Activated B cell treated with CpG ODN at 0.5 μM for 24 hours (primary cell): ENCODE results near the gene PWP1. TPM values are rescaled to one million over a fixed set of nuclear protein-coding genes. Genes with fewer than 3 reads are reported as not detected.

Experiments
- ATAC-seq: fragments of 200-7000 bp; cut with Tn5 transposase; one replicate; pipeline ENCODE4 v1.10.0; 2021; ENCODE audit warnings: low read depth, mild to moderate bottlenecking, moderate library complexity
- CTCF ChIA-PET: fragments of 350-600 bp; sonication (Branson Sonifier 250); formaldehyde crosslinking; loops from one replicate; lab custom pipeline; 2021; ENCODE audit warnings: antibody characterized with exemption; lab: Charles Lee
- POLR2A ChIA-PET: fragments of 350-600 bp; sonication (Branson Sonifier 250); formaldehyde crosslinking; loops from one replicate; lab custom pipeline; 2021; ENCODE audit warnings: antibody characterized with exemption; lab: Charles Lee
- DNase-seq: peaks from one replicate; pipeline ENCODE4 v3.0.0; 2022
- H3K27ac Mint-ChIP-seq: one replicate; pipeline ENCODE4 v1.8.0; 2020; ENCODE audit warnings: mixed read lengths
- H3K27me3 Mint-ChIP-seq: one replicate; pipeline ENCODE4 v1.8.0; 2021; ENCODE audit warnings: mixed read lengths
- H3K36me3 Mint-ChIP-seq: one replicate; pipeline ENCODE4 v1.8.0; 2021; ENCODE audit warnings: low read depth, mixed read lengths
- H3K4me1 Mint-ChIP-seq: one replicate; pipeline ENCODE4 v1.8.0; 2021; ENCODE audit warnings: mixed read lengths
- H3K4me3 Mint-ChIP-seq: one replicate; pipeline ENCODE4 v1.8.0; 2020; ENCODE audit warnings: mild to moderate bottlenecking, mixed read lengths
- H3K9me3 Mint-ChIP-seq: one replicate; pipeline ENCODE4 v1.8.0; 2020; ENCODE audit warnings: mixed read lengths
- intact Hi-C: fragments of 100-400 bp; cut with micrococcal nuclease; formaldehyde crosslinking; loops from one replicate; pipeline ENCODE4 v1.15.1; 2024
- total RNA-seq: library from RNA; stranded (reverse); gene quantifications from 2 replicates; pipeline ENCODE4 v1.2.3, GENCODE V29; 2022
- TF ChIP-seq, protein P1 (sequence below): fragments of 200-600 bp; IDR thresholded peaks from one replicate; pipeline ENCODE4 v1.8.0; 2022; ENCODE audit warnings: antibody characterized with exemption, mild to moderate bottlenecking

The PWP1 gene
- total RNA-seq, 1 donor from 2014 or later, result 53.5 TPM

DNA sequence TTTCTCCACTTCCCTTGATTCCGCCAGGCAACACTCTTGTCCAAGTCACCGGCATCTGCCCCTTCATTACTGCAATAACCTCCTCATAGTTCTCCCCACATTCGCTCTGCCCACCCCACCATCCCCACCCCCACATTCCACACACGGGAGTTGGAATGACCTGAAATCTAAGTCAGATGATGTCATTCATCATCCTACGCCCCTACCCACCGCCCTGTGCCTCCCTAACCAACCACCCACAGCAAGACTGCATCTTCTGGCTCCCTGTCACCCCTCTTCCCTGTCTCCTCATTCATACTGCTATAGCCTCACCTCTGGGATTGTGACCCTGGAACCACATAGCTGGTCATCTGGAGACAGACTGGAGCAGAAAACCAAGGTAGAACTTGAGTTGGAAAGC lies 7.9 kb upstream of the PWP1 start:
- CTCF ChIA-PET, result interaction anchor here (3.0 kb wide), 1 partner anchor 209 kb away, joined by 29 read pairs; no protein-coding TSS in a partner anchor
- Mint-ChIP-seq H3K36me3 (no peaks in the 10 kb centered on the region), H3K4me3 (no peak overlapping the region), H3K27me3 (peaks cover 11% of the 10 kb centered on the region), H3K4me1 (no peaks in the 10 kb centered on the region), H3K27ac (no peak overlapping the region), H3K9me3 (no peaks in the 10 kb centered on the region)
- no peak for ATAC-seq
- intact Hi-C loops, result loop anchor here (2.0 to 10.0 kb wide), 3 partner anchors 780 to 1127 kb away; no protein-coding TSS in a partner anchor
- TF ChIP-seq, protein P1, sequence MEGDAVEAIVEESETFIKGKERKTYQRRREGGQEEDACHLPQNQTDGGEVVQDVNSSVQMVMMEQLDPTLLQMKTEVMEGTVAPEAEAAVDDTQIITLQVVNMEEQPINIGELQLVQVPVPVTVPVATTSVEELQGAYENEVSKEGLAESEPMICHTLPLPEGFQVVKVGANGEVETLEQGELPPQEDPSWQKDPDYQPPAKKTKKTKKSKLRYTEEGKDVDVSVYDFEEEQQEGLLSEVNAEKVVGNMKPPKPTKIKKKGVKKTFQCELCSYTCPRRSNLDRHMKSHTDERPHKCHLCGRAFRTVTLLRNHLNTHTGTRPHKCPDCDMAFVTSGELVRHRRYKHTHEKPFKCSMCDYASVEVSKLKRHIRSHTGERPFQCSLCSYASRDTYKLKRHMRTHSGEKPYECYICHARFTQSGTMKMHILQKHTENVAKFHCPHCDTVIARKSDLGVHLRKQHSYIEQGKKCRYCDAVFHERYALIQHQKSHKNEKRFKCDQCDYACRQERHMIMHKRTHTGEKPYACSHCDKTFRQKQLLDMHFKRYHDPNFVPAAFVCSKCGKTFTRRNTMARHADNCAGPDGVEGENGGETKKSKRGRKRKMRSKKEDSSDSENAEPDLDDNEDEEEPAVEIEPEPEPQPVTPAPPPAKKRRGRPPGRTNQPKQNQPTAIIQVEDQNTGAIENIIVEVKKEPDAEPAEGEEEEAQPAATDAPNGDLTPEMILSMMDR, result no peak
- DNase-seq, result no peak
- POLR2A ChIA-PET, result no interaction called here

DNA sequence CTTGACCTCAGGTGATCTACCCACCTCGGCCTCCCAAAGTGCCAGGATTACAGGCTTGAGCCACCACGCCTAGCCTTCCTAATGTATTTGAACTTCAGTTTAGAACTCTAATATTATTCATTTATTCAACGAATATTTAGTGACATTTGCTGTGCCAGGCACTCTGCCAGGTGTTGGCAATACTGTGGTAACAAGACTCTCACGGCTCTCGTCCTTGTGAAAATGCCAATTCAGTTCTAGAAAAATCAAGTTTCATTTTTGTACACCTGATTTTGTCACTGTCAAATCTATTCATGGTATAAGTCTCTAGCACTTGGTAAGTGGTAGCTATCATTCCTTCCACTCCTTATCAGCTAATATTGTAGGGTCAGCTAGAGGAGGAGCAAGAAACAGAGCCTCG lies 6.3 kb upstream of the PWP1 start:
- H3K4me3 Mint-ChIP-seq, result no peak overlapping the region
- H3K27ac Mint-ChIP-seq, result no peak overlapping the region
- H3K36me3 Mint-ChIP-seq, result no peaks in the 10 kb centered on the region
- POLR2A ChIA-PET, result interaction anchor here (1.2 kb wide), 1 partner anchor 81 kb away, joined by 3 read pairs; no protein-coding TSS in a partner anchor
- DNase-seq, result no peak
- CTCF ChIA-PET, result interaction anchor here (1.3 kb wide), 1 partner anchor 8 kb away, joined by 5 read pairs; no protein-coding TSS in a partner anchor
- ATAC-seq, result no peak
- peaks cover 11% of the 10 kb centered on the region for H3K27me3 Mint-ChIP-seq
- no peaks in the 10 kb centered on the region for H3K4me1 Mint-ChIP-seq
- no peaks in the 10 kb centered on the region for H3K9me3 Mint-ChIP-seq
- TF ChIP-seq, protein P1, result no peak
- intact Hi-C loops, result loop anchor here (5.0 to 10.0 kb wide), 2 partner anchors 778 to 1125 kb away; no protein-coding TSS in a partner anchor

DNA sequence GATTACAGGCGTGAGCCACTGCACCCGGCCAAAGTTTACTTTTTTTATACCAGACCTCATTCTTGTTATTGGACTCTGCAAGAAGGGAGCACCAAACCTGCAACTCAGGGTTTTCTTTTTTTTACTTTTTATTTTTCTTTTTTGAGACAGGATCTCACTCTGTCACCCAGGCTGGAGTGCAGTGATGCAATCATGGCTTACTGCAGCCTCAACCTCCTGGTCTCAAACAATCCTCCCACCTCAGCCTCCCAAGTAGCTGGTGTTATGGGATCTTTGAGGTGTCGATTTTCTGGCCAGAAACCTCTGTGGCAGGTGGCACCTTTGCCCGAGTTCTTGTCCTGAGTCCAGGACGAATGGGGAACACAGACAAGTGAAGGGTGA lies 4.2 kb upstream of the PWP1 start:
- H3K9me3 Mint-ChIP-seq, result no peaks in the 10 kb centered on the region
- ChIA-PET CTCF (interaction anchor here (1.2 kb wide), 1 partner anchor 204 kb away, joined by 3 read pairs; no protein-coding TSS in a partner anchor), POLR2A (no interaction called here)
- DNase-seq (no peak), ATAC-seq (no peak)
- intact Hi-C loops, result loop anchor here (10.0 kb wide), 3 partner anchors 727 to 1437 kb away; partner anchors contain the start of genes ALKBH2, CKAP4, TMEM263 and UNG
- TF ChIP-seq, protein P1, result no peak
- no peak overlapping the region for H3K27ac Mint-ChIP-seq
- peaks cover 8% of the 10 kb centered on the region for H3K36me3 Mint-ChIP-seq
- H3K4me3 Mint-ChIP-seq, result no peak overlapping the region
- H3K4me1 Mint-ChIP-seq, result peaks cover 18% of the 10 kb centered on the region
- H3K27me3 Mint-ChIP-seq, result peaks cover 9% of the 10 kb centered on the region

DNA sequence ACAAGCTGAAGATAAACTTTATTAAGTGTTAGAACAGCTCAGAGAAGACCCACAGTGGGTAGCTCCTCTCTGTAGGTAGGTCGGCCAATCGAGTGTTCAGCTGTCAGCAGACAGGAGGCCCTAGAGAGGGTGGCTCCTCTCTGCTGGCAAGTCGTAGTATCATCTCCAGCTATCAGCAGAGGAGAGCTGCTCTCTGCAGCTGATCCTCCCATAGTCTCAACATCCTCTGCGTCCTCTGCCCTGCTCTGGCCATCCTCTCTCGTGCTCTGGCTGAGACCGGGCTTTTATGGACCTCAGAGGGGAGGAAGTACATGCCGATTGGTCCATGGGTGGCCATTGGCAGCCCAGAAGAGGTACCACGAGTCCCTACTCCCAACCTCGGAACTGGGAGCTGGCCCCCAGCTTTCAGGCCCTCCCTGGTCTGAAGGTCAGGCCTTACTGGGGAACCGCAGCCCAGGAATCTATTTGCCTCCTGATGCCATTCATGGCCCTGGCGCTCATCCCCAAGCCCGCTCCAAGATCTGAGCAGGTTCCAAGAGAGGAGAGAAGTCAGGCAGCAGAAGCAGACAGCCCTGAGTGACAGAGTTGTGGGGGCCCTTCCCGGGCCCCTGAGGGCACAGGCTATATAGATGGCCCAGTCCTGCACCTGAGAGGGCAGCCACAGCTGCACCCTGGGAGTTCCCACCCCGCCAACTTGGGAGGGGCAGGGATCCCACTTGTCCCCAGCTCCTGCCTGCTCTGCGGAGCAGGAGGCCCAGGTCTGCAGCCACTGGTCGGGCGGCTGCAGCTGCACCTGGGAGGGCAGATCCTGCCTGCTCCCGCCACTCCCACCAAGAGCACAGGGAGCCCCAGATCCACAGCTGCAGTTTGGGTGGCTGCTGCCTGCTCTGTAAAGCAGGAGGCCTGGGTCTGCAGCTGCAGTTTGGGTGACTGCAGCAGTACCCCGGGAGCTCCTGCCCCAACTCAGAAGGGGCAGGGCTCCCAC lies 3.5 kb upstream of the PWP1 start:
- POLR2A ChIA-PET, result interaction anchor here (0.6 kb wide), 1 partner anchor 404 kb away, joined by 7 read pairs; no protein-coding TSS in a partner anchor
- no peak for DNase-seq
- CTCF ChIA-PET, result no interaction called here
- no peak for ATAC-seq
- TF ChIP-seq, protein P1, result no peak
- Mint-ChIP-seq H3K9me3 (no peaks in the 10 kb centered on the region), H3K36me3 (peaks cover 8% of the 10 kb centered on the region), H3K4me3 (no peak overlapping the region), H3K4me1 (peaks cover 22% of the 10 kb centered on the region), H3K27ac (no peak overlapping the region), H3K27me3 (peaks cover 9% of the 10 kb centered on the region)
- intact Hi-C loops, result loop anchor here (10.0 kb wide), 3 partner anchors 727 to 1437 kb away; partner anchors contain the start of genes ALKBH2, CKAP4, TMEM263 and UNG
